HG02938 (cell line): Measurements from ENCODE around the gene LRRC14B.
"Not testable (repeated sequence)": the region's sequence is repeated elsewhere in the genome, so short reads cannot be mapped to it uniquely, and the experiment has no call there.

Experiments
- ATAC-seq: cut with Tn5 transposase; IDR thresholded peaks from one replicate; pipeline ENCODE4 v1.9.1; 2021; ENCODE audit warnings: mild to moderate bottlenecking, moderate library complexity; ENCODE audit not compliant: unreplicated experiment

LRRC14B gene

DNA sequence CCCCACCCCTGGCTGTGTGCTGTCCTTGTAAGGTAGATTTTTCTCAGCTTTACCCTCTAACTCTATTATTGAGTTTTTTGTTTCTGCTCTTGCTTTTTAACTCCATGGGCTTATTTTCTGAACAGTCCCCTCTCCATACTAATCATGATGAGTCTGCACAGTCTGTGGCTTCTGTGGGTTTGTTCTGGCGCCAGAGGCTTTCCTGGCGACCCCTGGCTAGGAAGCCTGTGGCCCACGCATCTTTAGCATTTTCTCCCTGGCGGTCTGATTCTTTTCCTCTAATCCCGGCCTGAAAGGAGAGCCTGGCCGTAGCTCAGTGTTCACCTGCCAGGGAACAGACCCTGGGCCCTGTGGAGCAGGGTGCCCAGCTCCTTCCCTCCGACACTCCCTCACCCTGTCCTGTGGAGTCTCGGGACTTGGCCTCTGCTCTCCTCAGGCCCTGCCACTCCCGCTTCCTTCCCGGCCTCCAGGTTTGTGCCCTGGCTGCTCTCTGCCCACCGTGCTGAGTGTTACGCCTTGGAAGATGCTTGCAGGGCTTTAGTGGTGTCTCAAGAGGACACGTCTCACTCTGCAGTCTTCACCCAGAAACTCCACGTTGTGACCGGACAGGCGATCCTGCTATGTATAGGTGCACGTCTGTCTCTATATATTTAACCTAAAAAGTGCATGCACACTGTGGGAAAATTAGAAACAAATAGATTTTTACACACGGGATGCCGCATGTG is 31.7 kb upstream of the LRRC14B start:
- no peak for ATAC-seq

DNA sequence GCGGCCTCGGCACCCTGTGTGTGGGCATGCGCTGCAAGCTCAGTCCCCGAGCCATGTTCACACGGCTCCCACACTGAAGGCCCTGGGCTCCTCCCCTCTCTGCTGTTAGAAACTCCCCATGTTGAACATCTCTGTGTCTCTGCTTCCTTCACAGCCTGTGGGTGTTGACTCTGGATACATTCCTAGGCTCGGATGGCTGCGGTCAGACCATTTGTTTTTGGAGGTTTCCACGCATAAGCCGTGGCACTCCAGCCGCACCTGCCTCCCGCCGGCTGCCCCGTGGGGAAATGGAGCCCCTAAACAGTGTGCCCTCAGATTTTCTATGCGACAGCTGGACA is 31.2 kb upstream of the LRRC14B start:
- ATAC-seq: no peak

DNA sequence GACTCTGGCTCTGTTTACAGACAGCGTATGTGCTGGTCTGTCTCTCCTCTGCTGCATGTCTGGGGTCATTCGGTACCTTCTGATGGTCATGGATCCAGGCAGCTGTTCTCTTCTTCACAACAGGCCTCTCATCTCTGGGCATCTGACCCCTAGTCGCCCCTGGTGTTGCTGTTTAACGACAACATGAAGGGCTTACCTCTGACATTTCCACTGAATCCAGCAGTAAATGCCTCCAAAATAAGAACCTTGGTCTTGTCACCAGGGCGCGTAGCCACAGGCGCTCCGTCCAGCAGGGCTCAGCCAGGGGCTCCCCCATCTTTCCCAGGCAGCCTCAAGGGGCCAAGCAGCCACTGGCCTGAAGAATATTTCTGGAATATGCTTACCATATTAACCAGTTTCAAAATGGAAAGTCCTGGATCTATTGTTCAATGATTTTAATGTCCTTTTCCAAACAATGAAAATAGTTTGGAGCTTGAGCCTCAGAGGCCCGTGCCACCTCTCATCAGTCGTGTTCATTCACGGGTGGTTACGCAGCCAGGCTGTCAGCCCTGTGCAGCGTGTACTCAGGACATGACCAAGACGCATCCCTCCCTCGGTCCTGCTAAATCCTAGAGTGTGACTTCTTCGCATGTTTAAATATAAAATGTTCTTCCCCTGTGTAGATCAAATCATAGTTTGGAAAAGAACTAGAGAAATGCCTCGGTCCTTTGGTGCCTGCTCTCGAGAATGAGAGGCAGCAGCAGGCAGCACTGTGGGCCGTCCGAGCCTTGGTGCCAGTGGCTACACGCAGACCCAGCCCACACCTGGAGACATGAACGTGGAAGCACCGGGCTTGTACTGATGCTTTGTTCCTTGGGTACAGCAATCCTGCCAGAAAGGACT is 30.1 kb upstream of the LRRC14B start:
- no peak for ATAC-seq

DNA sequence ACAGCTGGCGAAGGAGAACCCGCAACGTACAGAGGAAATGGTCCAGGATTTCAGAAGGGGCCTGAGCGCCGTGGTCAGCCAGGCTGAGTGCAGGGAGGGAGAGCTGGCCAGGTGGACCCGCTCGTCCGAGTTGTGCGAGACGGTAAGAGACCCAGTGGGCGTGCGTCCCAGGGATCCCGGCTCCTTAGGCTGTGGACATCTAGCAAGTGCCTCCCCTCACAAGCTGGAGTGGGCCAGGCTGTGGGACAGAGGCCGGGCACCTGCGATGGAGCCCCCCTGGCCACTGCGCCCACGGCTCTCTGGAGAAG is 29.5 kb upstream of the LRRC14B start:
- no peak for ATAC-seq

DNA sequence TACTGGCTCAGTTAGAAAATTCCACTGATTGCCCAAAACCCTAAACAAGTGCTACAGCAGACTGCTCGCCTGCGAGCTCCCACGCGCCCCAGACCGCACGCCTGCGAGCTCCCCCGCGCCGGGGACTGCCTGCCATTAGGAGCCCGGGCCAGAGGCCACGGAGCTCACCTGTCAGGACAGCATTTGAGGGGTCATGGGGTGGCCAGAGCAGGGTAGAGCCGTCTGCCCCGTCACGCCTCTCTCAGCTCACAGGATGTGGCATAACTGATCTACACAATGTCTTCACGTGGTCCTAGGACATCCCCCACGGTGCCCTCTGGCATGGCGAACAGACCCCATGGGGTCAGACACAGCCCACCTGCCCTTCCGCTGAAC is 29.1 kb upstream of the LRRC14B start:
- no peak for ATAC-seq

DNA sequence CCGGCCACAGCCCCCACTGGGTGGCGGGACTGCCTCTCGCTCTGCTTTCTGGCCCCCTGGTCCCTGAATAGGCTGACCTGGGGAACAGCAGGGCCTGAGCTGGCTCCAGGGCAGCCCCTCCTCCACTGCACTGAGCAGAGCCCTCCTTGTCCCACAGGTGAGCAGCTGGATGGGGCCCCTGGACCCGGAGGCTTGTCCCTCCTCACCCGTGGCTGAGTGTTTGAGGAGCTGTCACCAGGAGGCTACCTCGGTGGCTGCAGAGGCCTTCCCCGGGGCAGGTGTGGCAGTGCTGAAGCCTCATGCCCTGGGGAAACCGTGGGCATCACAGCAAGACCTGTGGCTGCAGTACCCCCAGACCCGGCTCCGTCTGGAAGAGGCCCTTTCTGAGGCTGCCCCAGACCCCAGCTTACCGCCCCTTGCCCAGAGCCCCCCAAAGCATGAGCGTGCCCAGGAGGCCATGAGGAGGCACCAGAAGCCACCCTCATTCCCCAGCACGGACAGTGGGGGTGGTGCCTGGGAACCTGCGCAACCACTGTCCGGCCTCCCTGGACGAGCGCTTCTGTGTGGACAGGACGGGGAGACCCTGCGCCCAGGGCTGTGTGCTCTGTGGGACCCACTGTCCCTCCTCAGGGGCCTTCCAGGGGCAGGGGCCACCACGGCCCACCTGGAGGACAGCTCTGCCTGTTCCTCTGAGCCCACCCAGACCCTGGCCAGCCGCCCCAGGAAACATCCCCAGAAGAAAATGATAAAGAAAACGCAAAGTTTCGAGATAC is 28.5 kb upstream of the LRRC14B start:
- ATAC-seq: no peak

DNA sequence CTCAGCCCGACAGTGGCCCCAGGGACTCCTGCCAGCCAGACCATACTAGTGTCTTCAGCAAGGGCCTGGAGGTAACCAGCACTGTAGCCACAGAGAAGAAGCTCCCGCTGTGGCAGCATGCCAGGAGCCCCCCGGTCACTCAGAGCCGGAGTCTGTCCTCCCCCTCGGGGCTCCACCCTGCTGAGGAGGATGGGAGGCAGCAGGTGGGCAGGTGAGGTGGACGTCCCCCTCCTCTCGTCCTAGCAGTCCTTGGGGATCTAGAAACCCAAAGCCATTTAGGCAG is 28.0 kb upstream of the LRRC14B start:
- no peak for ATAC-seq

DNA sequence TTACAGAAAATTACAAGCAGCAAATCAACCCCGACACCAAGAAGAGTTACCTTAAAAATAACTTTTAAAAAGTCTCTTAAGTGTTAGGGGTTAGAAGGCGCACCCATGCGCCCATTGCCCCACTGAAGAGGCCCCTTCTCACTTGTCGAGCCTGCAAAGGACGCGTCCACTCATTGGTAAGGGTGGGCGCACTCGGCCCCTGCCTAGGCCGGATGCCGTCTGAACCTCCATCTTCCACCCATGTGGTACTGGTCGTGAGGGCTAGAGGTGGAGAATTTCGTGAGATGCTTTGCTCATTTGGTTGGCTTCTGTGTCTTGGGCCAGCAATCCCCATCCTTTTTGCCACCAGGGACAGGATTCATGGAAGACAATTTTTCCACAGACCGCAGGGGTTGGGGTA is 27.5 kb upstream of the LRRC14B start:
- no peak for ATAC-seq

DNA sequence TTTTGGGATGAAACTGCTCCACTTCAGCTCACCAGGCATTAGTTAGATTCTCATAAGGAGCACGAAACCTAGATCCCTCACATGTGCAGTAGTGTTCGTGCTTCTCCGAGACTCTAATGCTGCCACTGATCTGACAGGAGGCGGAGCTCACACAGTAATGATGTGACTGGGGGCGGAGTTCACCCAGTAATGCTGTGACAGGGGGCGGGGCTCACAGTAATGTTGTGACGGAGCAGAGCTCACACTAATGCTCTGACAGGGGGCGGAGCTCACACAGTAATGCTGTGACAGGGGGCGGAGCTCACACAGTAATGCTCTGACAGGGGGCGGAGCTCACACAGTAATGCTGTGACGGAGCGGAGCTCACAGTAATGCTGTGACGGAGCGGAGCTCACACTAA is 27.1 kb upstream of the LRRC14B start:
- ATAC-seq: no peak

DNA sequence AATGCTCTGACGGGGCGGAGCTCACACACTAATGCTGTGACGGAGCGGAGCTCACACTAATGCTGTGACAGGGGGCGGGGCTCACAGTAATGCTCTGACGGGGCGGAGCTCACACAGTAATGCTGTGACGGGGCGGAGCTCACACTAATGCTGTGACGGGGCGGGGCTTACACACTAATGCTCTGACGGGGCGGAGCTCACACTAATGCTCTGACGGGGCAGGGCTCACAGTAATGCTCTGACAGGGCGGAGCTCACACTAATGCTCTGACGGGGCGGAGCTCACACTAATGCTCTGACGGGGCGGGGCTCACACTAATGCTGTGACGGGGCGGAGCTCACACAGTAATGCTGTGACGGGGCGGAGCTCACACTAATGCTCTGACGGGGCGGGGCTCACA is 26.5 kb upstream of the LRRC14B start:
- not testable (repeated sequence) for ATAC-seq

DNA sequence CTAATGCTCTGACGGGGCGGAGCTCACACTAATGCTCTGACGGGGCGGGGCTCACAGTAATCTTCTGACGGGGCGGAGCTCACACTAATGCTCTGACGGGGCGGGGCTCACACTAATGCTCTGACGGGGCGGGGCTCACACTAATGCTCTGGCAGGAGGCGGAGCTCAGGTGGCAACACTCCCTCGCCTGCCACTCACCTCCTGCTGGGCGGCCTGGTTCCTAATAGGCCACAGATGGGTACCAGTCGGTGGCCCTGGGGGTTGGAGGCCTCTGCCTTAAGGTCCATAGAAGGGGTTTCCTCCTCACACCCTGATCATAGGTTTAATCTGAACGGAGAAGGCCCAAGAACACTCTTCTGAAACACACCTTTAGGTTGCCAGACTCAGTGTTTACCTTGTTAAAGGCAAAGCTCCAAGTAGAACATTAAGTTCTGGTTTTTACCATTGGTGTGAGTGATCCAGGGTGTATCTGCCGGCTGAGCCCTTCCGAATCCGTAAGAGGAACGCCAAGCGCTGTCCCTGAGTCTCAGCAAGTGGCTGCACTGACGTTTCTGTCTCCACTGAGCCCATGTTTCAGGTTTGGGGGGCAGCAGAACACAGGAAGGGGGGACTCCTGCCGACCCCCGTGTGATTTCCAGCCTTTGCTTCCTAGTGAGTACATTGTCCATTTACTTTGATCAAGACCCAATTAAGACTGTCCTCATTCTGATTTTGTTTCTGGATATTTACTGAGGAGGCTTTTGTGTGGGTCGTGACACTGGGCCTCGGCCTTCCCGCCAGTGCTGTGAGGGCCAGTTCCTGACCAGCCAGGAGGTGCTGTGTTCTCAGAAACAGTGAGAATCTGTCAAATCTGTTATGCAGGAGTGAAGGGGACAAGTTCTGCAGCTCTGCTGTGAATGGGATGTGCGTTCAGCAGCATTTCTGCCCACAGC is 24.6 kb upstream of the LRRC14B start:
- no peak for ATAC-seq

DNA sequence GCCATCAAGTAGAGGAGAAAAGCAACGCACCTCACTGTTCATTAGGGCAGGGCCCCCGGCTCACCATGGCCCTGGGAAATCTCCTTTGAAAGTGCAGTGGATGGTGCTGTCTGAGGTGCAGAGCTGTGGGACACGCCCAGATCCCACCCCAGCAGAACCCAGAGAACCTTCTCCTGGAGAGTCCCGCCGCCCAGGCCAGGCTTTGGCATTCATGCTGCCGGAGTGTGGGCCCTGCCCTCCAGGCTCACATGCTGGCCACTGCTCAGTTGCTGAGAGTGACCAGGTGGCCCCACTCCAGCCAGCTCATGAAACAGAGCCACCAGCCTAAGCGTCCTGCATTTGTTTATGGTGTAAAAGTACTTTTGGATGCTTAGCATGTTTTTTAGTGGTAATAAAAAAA is 23.8 kb upstream of the LRRC14B start:
- ATAC-seq: no peak

DNA sequence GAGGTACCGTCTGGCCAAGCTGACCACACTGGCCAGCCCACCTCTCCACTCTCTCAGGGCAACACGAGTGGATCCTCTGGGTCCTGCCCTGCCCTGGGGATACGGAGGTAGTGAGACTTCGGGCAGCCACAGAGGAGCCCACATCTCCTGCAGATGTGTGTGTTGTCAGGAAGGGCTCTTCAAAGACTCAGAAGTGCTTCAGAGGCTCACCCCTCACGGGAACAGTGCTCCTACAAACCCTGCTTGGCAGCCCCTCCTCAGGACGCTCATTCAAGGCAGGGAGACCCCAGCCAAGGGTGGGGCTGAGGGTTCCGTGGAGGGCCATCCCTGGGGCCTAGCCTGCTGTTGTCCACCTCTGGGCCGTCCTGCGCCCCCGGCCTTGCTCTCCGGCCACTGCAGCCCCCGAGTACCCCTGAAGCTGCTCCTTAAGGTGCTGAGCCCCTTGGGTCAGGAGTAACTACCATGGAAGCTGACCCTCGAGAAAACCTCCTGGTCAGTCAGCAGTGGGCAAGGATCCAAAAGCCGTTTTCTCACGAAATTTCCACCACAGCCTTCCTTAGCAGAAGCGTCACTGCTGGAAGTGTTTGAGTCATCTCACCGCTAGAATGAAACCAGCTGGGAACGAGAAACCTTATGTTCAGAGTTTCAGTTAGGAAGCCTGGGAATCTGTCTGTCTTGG is 23.2 kb upstream of the LRRC14B start:
- ATAC-seq: no peak

DNA sequence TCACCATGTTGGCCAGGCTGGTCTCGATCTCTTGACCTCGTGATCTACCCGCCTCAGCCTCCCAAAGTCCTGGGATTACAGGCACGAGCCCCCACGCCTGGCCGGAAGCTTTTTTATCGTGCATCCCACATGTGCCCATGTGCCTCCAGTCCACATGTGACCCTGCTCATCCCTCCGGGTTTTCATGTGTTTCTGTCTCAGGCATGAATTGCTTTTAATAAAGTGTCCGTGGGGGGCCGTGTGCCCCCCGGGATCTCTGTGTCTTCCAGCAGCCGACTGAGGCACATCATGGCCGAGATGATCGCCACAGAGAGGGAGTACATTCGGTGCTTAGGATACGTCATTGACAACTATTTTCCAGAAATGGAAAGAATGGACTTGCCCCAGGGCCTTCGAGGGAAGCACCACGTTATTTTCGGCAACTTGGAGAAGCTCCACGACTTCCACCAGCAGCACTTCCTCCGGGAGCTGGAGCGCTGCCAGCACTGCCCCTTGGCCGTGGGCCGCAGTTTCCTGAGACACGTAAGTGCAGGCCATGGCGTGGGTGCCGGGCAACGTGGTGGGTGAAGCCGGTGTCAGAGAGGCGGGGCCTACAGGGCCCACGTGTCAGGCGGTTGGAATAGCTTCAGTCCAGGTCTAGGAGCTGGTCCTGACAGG is 22.1 kb upstream of the LRRC14B start:
- no peak for ATAC-seq

DNA sequence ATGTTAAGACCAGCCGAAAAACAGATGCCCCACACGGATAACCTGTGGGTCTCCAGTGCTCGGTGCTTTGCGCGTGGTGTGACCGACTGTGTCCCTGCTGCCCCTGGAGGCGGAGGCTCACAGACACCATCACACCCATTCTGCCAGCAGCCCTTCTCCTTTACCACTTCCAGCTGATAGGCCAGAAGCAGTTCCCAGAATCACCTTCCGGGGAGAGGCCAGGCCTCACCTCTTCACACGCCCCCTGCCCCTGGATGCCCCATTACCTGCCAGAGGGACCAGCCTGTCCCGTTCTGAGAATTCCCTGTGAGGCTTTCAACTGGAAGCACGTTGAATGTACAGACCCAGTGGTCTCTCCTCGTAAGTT is 21.6 kb upstream of the LRRC14B start:
- no peak for ATAC-seq

DNA sequence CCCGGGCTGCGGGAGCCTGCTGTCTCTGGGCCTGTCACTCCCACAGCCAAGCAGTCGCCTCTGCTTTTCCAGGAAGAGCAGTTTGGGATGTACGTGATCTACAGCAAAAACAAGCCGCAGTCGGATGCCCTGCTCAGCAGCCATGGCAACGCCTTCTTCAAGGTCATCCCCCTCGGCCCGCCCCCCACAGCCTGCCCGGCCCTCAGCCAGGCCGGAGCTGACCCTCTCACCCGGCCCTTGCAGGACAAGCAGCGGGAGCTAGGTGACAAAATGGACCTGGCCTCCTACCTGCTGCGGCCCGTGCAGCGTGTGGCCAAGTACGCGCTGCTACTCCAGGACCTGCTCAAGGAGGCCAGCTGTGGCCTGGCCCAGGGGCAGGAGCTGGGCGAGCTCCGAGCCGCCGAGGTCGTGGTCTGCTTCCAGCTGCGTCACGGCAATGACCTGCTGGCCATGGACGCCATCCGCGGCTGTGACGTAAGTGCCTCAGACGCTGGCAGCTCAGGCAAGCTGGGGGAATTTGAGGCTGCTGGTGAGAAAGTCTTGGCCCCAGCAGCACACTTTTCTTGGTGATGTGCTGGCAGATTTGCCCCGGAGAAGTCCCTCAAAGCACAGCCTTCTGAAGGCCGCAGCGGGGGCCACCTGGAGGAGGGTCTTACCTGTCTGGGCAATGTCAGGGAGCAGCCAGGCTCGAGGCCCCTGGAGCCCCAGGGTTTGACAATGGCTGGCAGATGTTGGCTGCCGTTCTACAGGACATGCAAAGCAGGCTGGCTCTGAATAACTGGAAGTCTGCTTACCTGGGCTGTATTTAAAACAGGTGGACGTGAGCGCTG is 20.1 kb upstream of the LRRC14B start:
- no peak for ATAC-seq

DNA sequence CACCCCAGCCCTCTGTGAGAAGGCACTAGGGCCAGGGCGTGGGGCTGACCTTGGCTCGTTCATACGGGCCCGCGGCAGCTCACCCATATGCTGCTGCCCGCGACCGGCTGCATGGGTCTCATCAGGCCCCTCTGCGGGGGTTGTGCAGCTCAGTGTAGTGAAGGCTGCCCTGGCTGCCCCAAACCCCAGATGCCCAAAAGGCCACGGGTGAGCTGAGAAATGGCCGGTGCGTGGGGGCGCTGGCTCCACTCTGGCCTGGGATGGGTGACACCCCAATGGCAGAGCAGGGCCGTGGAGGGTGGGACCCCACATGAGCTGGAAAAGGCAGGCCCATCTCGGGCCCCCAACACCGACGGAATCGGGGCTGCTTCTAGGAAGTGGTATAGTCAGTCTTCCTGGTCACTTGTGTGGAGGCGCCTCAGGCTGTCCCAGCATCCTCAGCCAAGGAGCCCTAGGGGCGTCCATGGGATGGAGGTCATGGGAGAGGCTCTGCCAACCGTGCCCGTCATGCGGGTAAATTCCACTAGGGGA is 19.4 kb upstream of the LRRC14B start:
- no peak for ATAC-seq

DNA sequence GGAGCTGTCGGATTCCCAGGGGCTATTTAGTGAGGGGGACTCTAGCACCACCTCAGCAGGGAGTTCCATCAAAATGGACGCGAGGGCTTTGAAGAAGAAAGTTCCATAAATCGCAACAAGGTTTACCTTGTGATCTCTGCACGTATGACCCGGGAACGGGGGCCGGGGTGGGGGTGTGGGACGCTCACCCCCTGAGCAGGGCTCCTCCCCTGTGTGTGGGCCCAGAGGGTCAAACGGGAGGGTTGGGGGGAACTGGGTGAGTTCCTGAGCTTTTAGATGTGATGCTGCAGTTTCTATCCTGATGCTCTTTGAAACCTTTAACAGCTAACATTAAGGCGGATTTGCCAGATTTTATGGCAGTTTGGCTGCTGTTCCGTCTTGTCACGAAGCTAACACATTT is 18.9 kb upstream of the LRRC14B start:
- no peak for ATAC-seq

DNA sequence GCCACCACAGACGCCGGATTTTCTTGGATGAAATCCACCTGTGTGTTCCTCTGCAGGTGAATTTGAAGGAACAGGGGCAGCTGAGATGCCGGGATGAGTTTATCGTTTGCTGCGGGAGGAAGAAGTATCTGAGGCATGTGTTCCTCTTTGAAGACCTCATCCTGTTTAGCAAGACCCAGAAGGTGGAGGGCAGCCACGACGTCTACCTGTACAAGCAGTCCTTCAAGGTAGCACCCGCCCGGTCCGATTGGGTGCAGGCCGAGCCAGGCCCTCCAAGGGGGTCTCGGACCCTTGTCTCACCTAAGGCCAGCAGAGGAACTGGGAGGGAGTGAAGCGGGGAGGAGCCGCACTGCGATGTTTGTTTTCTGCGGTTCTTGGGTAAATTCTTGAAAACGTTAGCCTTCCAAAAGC is 18.4 kb upstream of the LRRC14B start:
- ATAC-seq: no peak
